IMR-90 (cell line): Measurements from ENCODE around the gene CD300LF. TPM values are rescaled to one million over a fixed set of nuclear protein-coding genes. Genes with fewer than 3 reads are reported as not detected.

Source experiments
- ATAC-seq: fragments of 200-7000 bp; cut with Tn5 transposase; 2 replicates; pipeline ENCODE4 v1.9.1; 2020; ENCODE audit warnings: low read depth, mild to moderate bottlenecking, moderate library complexity
- BruUV-seq: library from RNA; stranded (reverse); fragments of 400-500 nt; replicated peaks from 2 replicates; lab custom pipeline; 2021; lab: Mats Ljungman, UMichigan
- CTCF ChIA-PET: fragments of 300-600 bp; formaldehyde crosslinking; extraction: SDS; loops from one replicate; lab custom pipeline; 2021; ENCODE audit warnings: antibody characterized with exemption; lab: Yijun Ruan, JAX
- POLR2A ChIA-PET: fragments of 300-600 bp; sonication (Branson Sonifier 250); formaldehyde crosslinking; loops from one replicate; lab custom pipeline; 2022; ENCODE audit warnings: antibody characterized with exemption; ENCODE audit not compliant: unreplicated experiment; lab: Charles Lee
- DNase-seq: peaks from one replicate; pipeline ENCODE4 v3.0.0; 2013
- H2AFZ ChIP-seq: replicated peaks from 2 replicates; pipeline ENCODE3; 2013; ENCODE audit warnings: low read length, mild to moderate bottlenecking; ENCODE audit not compliant: poor library complexity
- H2AK5ac ChIP-seq: 2 replicates; pipeline ENCODE4 v1.6.1; 2013; ENCODE audit warnings: low read depth, low read length, inconsistent platforms
- H2AK9ac ChIP-seq: replicated peaks from 2 replicates; pipeline ENCODE3; 2013; ENCODE audit warnings: mild to moderate bottlenecking, low read depth, low read length, moderate library complexity; ENCODE audit not compliant: poor library complexity
- H2BK120ac ChIP-seq: 2 replicates; pipeline ENCODE4 v1.6.1; 2013; ENCODE audit warnings: low read depth, low read length, inconsistent platforms
- H2BK15ac ChIP-seq: 3 replicates; pipeline ENCODE4 v1.6.1; 2013; ENCODE audit warnings: low read depth, low read length, inconsistent platforms
- H2BK20ac ChIP-seq: 2 replicates; pipeline ENCODE4 v1.6.1; 2013; ENCODE audit warnings: low read depth, mild to moderate bottlenecking, inconsistent platforms, low read length, moderate library complexity
- H2BK5ac ChIP-seq: 2 replicates; pipeline ENCODE4 v1.6.1; 2013; ENCODE audit warnings: mild to moderate bottlenecking, low read depth, low read length, inconsistent platforms; ENCODE audit not compliant: poor library complexity, severe bottlenecking
- H3K14ac ChIP-seq: replicated peaks from 2 replicates; pipeline ENCODE4 v1.6.1; 2013; ENCODE audit warnings: low read depth, low read length, inconsistent platforms
- H3K18ac ChIP-seq: 2 replicates; pipeline ENCODE4 v1.6.1; 2013; ENCODE audit warnings: low read depth, low read length, control low read depth
- H3K23ac ChIP-seq: 2 replicates; pipeline ENCODE4 v1.6.1; 2013; ENCODE audit warnings: low read depth, low read length, inconsistent platforms
- H3K27ac ChIP-seq: 2 replicates; pipeline ENCODE4 v1.5.1; 2013; ENCODE audit warnings: mild to moderate bottlenecking, control low read depth, low read length; ENCODE audit not compliant: insufficient read depth
- H3K27me3 ChIP-seq: 2 replicates; pipeline ENCODE4 v1.6.1; 2013; ENCODE audit warnings: low read length; ENCODE audit not compliant: control insufficient read depth, insufficient read depth
- H3K36me3 ChIP-seq: 2 replicates; pipeline ENCODE4 v1.6.1; 2013; ENCODE audit warnings: low read length, mixed read lengths; ENCODE audit not compliant: control insufficient read depth, insufficient read depth
- H3K4ac ChIP-seq: 2 replicates; pipeline ENCODE4 v1.6.1; 2013; ENCODE audit warnings: low read depth, low read length, inconsistent platforms
- H3K4me1 ChIP-seq: 2 replicates; pipeline ENCODE4 v1.6.1; 2013; ENCODE audit warnings: low read length, mixed read lengths; ENCODE audit not compliant: control insufficient read depth, insufficient read depth
- H3K4me2 ChIP-seq: 2 replicates; pipeline ENCODE4 v1.6.1; 2013; ENCODE audit warnings: low read depth, mild to moderate bottlenecking, control low read depth, low read length, moderate library complexity
- H3K4me3 ChIP-seq: 2 replicates; pipeline ENCODE4 v1.5.1; 2013; ENCODE audit warnings: low read depth, mild to moderate bottlenecking, control low read depth, low read length, moderate library complexity; ENCODE audit not compliant: insufficient read depth
- H3K56ac ChIP-seq: 2 replicates; pipeline ENCODE4 v1.6.1; 2013; ENCODE audit warnings: low read length, inconsistent platforms; ENCODE audit not compliant: insufficient read depth; ENCODE audit errors: extremely low read depth
- H3K79me1 ChIP-seq, 2 experiments: 2 replicates each; pipeline ENCODE4 v1.6.1; 2013; ENCODE audit warnings: low read length in 2 of 2, inconsistent platforms in 1 of 2, low read depth in 1 of 2
- H3K9ac ChIP-seq: 2 replicates; pipeline ENCODE4 v1.6.1; 2013; ENCODE audit warnings: low read depth, low read length, control low read depth
- H3K9me1 ChIP-seq: 2 replicates; pipeline ENCODE4 v1.6.1; 2013; ENCODE audit warnings: low read length, inconsistent platforms; ENCODE audit not compliant: insufficient read depth
- H3K9me3 ChIP-seq: 2 replicates; pipeline ENCODE4 v1.6.1; 2013; ENCODE audit warnings: low read length; ENCODE audit not compliant: control insufficient read depth, insufficient read depth
- H4K20me1 ChIP-seq: 2 replicates; pipeline ENCODE4 v1.6.1; 2013; ENCODE audit warnings: low read length, inconsistent platforms; ENCODE audit not compliant: insufficient read depth
- H4K5ac ChIP-seq: 2 replicates; pipeline ENCODE4 v1.6.1; 2013; ENCODE audit warnings: mild to moderate bottlenecking, low read depth, low read length, control low read depth
- H4K8ac ChIP-seq, 2 experiments: 2 replicates each; pipeline ENCODE4 v1.6.1; 2013; ENCODE audit warnings: low read depth in 2 of 2, low read length in 2 of 2, control low read depth in 1 of 2, inconsistent platforms in 1 of 2
- H4K91ac ChIP-seq: 2 replicates; pipeline ENCODE4 v1.6.1; 2013; ENCODE audit warnings: low read depth, low read length, inconsistent platforms; ENCODE audit not compliant: insufficient read depth
- BHLHE40 ChIP-seq: fragments of 150-350 bp; IDR thresholded peaks from 2 replicates; pipeline ENCODE4 v1.6.1; 2016; ENCODE audit warnings: mild to moderate bottlenecking, low read depth, low read length
- FOS ChIP-seq: fragments of 150-350 bp; IDR thresholded peaks from 2 replicates; pipeline ENCODE4 v1.6.1; 2016; ENCODE audit warnings: low read depth, low read length
- MAFK ChIP-seq: IDR thresholded peaks from 2 replicates; pipeline ENCODE4 v1.6.1; 2012; ENCODE audit warnings: low read depth, low read length, improper control_type of control experiment
- RAD21 ChIP-seq: IDR thresholded peaks from 2 replicates; pipeline ENCODE4 v1.6.1; 2012; ENCODE audit warnings: low read length, improper control_type of control experiment
- RFX5 ChIP-seq: IDR thresholded peaks from 2 replicates; pipeline ENCODE4 v1.8.0; 2012; ENCODE audit warnings: low read depth, mild to moderate bottlenecking, low read length, moderate library complexity
- WGBS, 2 experiments: methylation state at CpG; one replicate each; pipeline versions ENCODE4 v1.1.5 to v1.1.7; 2013; ENCODE audit warnings: missing lambda C conversion rate in 2 of 2; ENCODE audit not compliant: insufficient read length in 1 of 2; ENCODE audit errors: extremely low coverage in 2 of 2; 5-methylcytosine and 5-hydroxymethylcytosine counted together
- dilution Hi-C: fragments of 300-500 bp; cut with HindIII; formaldehyde crosslinking; loops from one replicate; pipeline ENCODE4 v1.14.3; 2018; ENCODE audit warnings: low sequenced_read_pairs; ENCODE audit not compliant: unreplicated experiment
- in situ Hi-C: fragments of 300-500 bp; cut with MboI; formaldehyde crosslinking; loops from 3 replicates; pipeline ENCODE4 v1.14.3; 2019; ENCODE audit warnings: low sequenced_read_pairs, inconsistent platforms, mixed read lengths
- intact Hi-C: fragments of 100-400 bp; cut with micrococcal nuclease; formaldehyde crosslinking; loops from 2 replicates; pipeline ENCODE4 v1.10.0; 2022
- polyA plus RNA-seq, 3 experiments: library from polyadenylated mRNA; depleted of rRNA; stranded (reverse); fragments of >200 nt; gene quantifications; 2 replicates each; pipeline ENCODE4 v1.2.3, GENCODE V29; 2012; ENCODE audit warnings: low replicate concordance in 1 of 3
- total RNA-seq: library from RNA; depleted of rRNA; stranded (reverse); fragments of >200 nt; gene quantifications from 2 replicates; pipeline ENCODE4 v1.2.3, GENCODE V29; 2012
- TF ChIP-seq, protein P1 (sequence below): conservative IDR thresholded peaks from 2 replicates; pipeline ENCODE4 v1.5.1; 2012; ENCODE audit warnings: mild to moderate bottlenecking, low read depth, low read length, improper control_type of control experiment

Gene CD300LF
- total and polyA plus RNA-seq, 2 of the 4 experiments (the other 2 are of a cell fraction) = not detected

DNA sequence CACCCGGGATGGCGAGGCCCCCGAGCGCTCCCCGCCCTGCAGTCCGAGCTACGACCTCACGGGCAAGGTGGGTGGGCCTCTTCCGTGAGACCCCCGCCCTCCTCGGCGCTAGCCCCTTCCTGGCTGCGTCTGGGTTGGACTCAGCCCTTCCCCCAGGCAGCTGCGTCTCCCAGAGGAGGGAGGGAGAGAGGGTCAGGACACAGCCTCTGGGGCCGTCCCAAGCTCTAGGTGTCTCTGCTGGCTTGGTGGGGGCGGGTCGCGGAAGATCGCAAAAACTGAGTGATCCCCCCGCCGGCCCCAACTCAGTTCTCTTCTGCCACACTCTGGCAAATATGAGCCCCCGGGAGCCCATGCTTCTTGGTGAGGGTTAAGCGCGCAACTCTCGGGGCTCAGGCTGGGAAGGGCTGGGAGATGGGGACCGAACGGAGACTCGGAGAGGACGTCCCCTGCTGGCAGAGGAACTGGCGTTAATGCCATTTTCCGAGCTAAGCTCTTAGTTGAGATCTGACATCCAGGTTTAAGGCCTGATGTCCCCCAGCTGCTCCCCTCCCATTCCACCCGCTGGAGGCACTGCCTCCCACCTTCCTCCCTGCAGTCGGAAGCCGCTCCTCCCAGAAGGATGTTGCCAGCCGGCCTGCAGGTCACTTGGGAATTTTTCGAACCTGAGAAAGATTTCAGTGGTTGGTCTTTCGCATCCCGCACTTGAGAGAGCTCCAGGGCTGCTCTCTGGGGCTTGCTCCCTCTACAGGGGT lies 24.8 kb upstream of the CD300LF start:
- H2BK15ac ChIP-seq = no peak overlapping the region
- in situ Hi-C loops (no loop called here), intact Hi-C loops (loop anchor here (2.0 kb wide), 1 partner anchor 81 kb away; no protein-coding TSS in a partner anchor), dilution Hi-C loops (no loop called here)
- WGBS, 2 experiments = no CpG with 5 or more reads among the region's 38 CpGs
- DNase-seq = no peak
- H2BK20ac ChIP-seq = no peak overlapping the region
- peak overlapping the region; percentile 75 for H2AFZ ChIP-seq
- no peak overlapping the region; the same call in 1 of the 2 replicates for H3K4me3 ChIP-seq
- no peak overlapping the region; the same call in 1 of the 2 replicates for H3K4me2 ChIP-seq
- H4K8ac ChIP-seq = no peak overlapping the region
- no peak overlapping the region for H3K27ac ChIP-seq
- no peak overlapping the region for H3K9ac ChIP-seq
- peaks cover 7% of the 10 kb centered on the region; the same call in 1 of the 2 replicates for H3K4me1 ChIP-seq
- H3K56ac ChIP-seq = no peak overlapping the region
- H3K23ac ChIP-seq = no peak overlapping the region
- ChIA-PET POLR2A (no interaction called here), CTCF (interaction anchor here (0.9 to 2.9 kb wide), 2 partner anchors 49 to 80 kb away, joined by 6 to 29 read pairs; no protein-coding TSS in a partner anchor)
- no peak overlapping the region for H2BK5ac ChIP-seq
- H4K20me1 ChIP-seq = no peaks in the 10 kb centered on the region
- peak; percentile 12 for ATAC-seq
- H2AK9ac ChIP-seq = no peak overlapping the region
- no peaks in the 10 kb centered on the region for H3K79me1 ChIP-seq
- no peak overlapping the region for H3K18ac ChIP-seq
- H2BK120ac ChIP-seq = no peak overlapping the region
- H2AK5ac ChIP-seq = no peak overlapping the region
- H4K91ac ChIP-seq = no peak overlapping the region
- H3K27me3 ChIP-seq = peaks cover 47% of the 10 kb centered on the region
- TF ChIP-seq, protein P1, sequence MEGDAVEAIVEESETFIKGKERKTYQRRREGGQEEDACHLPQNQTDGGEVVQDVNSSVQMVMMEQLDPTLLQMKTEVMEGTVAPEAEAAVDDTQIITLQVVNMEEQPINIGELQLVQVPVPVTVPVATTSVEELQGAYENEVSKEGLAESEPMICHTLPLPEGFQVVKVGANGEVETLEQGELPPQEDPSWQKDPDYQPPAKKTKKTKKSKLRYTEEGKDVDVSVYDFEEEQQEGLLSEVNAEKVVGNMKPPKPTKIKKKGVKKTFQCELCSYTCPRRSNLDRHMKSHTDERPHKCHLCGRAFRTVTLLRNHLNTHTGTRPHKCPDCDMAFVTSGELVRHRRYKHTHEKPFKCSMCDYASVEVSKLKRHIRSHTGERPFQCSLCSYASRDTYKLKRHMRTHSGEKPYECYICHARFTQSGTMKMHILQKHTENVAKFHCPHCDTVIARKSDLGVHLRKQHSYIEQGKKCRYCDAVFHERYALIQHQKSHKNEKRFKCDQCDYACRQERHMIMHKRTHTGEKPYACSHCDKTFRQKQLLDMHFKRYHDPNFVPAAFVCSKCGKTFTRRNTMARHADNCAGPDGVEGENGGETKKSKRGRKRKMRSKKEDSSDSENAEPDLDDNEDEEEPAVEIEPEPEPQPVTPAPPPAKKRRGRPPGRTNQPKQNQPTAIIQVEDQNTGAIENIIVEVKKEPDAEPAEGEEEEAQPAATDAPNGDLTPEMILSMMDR = peak; percentile 33
- 0 out of 2 replicates have a peak, but pooled peaks have one; percentile 9 for TF ChIP-seq RAD21
- TF ChIP-seq RFX5 = no peak
- no peak for TF ChIP-seq MAFK
- TF ChIP-seq FOS = no peak
- no peak for TF ChIP-seq BHLHE40
- no peak overlapping the region for H4K5ac ChIP-seq
- no TSS peak for BruUV-seq
- H3K9me3 ChIP-seq = no peaks in the 10 kb centered on the region
- no peak overlapping the region for H3K4ac ChIP-seq
- no peak overlapping the region for H3K14ac ChIP-seq
- no peaks in the 10 kb centered on the region for H3K36me3 ChIP-seq
- H3K9me1 ChIP-seq = 0 out of 2 replicates have a peak, but pooled peaks cover 3% of the 10 kb centered on the region
